RWPE2 (cell line): ENCODE data around the gene EPN1.

ENCODE experiments used
- ATAC-seq: fragments of 200-7000 bp; cut with Tn5 transposase; 3 replicates; pipeline ENCODE4 v1.9.1; 2021; ENCODE audit warnings: low read depth
- DNase-seq: peaks from one replicate; pipeline ENCODE4 v3.0.0-alpha.2; 2020; ENCODE audit warnings: low spot score
- H3K27ac ChIP-seq: fragments of 450-650 bp; 2 replicates; pipeline ENCODE4 v1.5.1; 2017; ENCODE audit warnings: mild to moderate bottlenecking; ENCODE audit not compliant: poor library complexity, severe bottlenecking
- H3K27me3 ChIP-seq: fragments of 250-450 bp; sonication (Bioruptor Pico); 2 replicates; pipeline ENCODE4 v1.5.1; 2021; ENCODE audit warnings: mild to moderate bottlenecking, moderate library complexity; ENCODE audit not compliant: insufficient read depth, poor library complexity, severe bottlenecking
- H3K36me3 ChIP-seq: fragments of 250-450 bp; sonication (Bioruptor Pico); 2 replicates; pipeline ENCODE4 v1.5.1; 2020; ENCODE audit warnings: low read depth, mild to moderate bottlenecking, moderate library complexity
- H3K4me1 ChIP-seq: fragments of 250-450 bp; sonication (Bioruptor Pico); 2 replicates; pipeline ENCODE4 v1.5.1; 2021; ENCODE audit warnings: mild to moderate bottlenecking, moderate library complexity; ENCODE audit not compliant: insufficient read depth, poor library complexity, severe bottlenecking
- H3K4me3 ChIP-seq: fragments of 250-450 bp; sonication (Bioruptor Pico); 2 replicates; pipeline ENCODE4 v1.5.1; 2021; ENCODE audit warnings: mild to moderate bottlenecking, moderate library complexity; ENCODE audit not compliant: severe bottlenecking
- H3K9me3 ChIP-seq: fragments of 250-450 bp; sonication (Bioruptor Pico); 2 replicates; pipeline ENCODE4 v1.5.1; 2021; ENCODE audit warnings: mild to moderate bottlenecking, moderate library complexity; ENCODE audit not compliant: severe bottlenecking
- TF ChIP-seq, protein P1 (sequence below): fragments of 450-650 bp; IDR thresholded peaks from one replicate; pipeline ENCODE4 v1.5.1; 2017; ENCODE audit warnings: mild to moderate bottlenecking, moderate library complexity; ENCODE audit not compliant: poor library complexity, severe bottlenecking

EPN1 gene

DNA sequence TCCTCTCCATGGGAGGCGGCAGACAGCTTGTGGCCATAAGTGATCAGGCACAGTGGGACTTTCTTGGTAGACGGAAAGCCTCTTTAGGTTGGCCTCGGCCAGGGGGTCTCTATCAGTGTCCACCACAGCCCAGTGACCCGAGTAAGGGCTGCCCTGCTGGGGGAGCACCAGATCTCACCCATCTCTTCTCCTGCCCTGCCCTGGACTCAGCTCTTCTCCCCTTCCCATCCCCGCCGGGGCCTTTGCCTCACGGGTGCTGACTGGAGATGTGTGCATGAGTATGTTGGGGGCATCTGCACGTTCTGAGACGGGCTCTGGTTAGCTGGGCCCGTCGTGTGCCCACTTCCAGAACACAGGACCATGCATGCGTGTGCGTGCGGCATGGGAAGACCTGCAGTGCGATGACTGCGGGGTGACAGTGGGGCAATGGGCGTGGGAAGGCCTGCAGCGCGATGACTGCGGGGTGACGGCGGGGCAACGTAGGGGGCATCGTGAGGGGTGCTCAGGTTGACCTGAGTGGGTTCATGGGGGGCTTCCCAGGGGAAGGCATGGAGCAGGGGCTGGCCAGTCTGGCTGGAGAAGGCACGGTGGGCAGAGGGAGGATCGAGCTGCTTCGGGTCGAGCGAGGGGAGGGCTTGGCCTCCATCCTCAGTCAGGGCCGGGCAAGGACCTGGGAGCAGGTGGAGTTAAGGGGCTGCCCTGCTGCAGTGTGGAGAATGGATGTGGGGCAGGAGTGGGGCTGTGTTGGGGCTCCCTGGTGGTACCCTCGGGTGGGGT, 15.9 kb downstream of the EPN1 start:
- no peaks in the 10 kb centered on the region for H3K4me1 ChIP-seq
- DNase-seq = no peak
- ATAC-seq = no peak
- peaks cover 30% of the 10 kb centered on the region for H3K36me3 ChIP-seq
- H3K27ac ChIP-seq = no peak overlapping the region
- H3K9me3 ChIP-seq = no peaks in the 10 kb centered on the region
- no peaks in the 10 kb centered on the region for H3K27me3 ChIP-seq
- H3K4me3 ChIP-seq = no peak overlapping the region
- TF ChIP-seq, protein P1, sequence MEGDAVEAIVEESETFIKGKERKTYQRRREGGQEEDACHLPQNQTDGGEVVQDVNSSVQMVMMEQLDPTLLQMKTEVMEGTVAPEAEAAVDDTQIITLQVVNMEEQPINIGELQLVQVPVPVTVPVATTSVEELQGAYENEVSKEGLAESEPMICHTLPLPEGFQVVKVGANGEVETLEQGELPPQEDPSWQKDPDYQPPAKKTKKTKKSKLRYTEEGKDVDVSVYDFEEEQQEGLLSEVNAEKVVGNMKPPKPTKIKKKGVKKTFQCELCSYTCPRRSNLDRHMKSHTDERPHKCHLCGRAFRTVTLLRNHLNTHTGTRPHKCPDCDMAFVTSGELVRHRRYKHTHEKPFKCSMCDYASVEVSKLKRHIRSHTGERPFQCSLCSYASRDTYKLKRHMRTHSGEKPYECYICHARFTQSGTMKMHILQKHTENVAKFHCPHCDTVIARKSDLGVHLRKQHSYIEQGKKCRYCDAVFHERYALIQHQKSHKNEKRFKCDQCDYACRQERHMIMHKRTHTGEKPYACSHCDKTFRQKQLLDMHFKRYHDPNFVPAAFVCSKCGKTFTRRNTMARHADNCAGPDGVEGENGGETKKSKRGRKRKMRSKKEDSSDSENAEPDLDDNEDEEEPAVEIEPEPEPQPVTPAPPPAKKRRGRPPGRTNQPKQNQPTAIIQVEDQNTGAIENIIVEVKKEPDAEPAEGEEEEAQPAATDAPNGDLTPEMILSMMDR = no peak

DNA sequence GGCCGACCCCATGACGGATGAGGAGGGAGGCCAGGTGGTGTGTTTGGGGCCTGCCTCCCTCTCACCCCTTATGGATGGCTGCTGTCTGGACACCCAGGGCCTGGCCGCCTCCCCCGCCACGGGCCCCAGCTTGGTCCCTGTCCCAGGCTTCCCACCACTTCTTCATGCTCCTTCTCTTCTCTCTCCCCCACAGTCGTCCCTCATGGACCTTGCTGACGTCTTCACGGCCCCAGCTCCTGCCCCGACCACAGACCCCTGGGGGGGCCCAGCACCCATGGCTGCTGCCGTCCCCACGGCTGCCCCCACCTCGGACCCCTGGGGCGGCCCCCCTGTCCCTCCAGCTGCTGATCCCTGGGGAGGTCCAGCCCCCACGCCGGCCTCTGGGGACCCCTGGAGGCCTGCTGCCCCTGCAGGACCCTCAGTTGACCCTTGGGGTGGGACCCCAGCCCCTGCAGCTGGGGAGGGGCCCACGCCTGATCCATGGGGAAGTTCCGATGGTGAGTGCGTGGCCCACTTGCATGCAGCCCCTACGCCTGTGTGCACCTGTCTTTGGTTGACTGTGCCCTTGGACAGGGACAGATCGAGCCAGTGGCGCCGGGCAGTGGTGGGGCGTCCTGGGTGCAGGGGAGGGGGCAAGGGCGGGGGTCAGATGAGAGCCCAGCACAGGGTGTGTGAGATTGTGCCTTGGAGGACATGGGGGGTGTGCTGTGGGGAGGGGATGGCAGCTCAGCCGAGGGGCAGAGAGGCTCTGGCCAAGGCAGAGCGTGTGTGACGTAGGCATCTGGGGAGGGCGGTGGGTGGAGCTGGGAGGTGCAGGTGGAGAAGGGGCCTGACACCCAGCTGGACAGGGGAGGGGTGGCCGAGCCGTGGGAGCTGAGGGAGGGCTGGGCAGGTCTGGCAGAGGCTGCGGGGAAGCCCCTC, 16.8 kb downstream of the EPN1 start:
- Histone ChIP-seq H3K27me3 (no peaks in the 10 kb centered on the region), H3K4me1 (no peaks in the 10 kb centered on the region), H3K36me3 (peaks cover 22% of the 10 kb centered on the region), H3K4me3 (no peak overlapping the region), H3K9me3 (no peaks in the 10 kb centered on the region), H3K27ac (no peak overlapping the region)
- TF ChIP-seq, protein P1 = no peak
- DNase-seq (peak; percentile 61), ATAC-seq (no peak)

DNA sequence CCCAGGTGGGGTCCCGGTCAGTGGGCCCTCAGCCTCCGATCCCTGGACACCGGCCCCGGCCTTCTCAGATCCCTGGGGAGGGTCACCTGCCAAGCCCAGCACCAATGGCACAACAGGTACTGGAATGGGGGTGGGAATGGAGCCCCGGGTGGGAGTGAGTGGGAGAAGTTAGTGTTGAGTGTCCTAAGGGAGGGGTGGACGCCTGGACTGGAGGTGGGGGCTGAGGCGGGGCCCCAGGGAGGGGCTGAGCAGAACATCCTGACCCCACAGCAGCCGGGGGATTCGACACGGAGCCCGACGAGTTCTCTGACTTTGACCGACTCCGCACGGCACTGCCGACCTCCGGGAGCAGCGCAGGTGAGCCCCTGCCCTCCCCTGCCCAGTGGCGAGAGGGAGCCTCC, 17.7 kb downstream of the EPN1 start:
- DNase-seq = peak; percentile 49
- Histone ChIP-seq H3K27ac (no peak overlapping the region), H3K4me1 (no peaks in the 10 kb centered on the region), H3K36me3 (peaks cover 17% of the 10 kb centered on the region), H3K27me3 (no peaks in the 10 kb centered on the region), H3K4me3 (no peak overlapping the region), H3K9me3 (no peaks in the 10 kb centered on the region)
- ATAC-seq = no peak
- TF ChIP-seq, protein P1 = no peak

DNA sequence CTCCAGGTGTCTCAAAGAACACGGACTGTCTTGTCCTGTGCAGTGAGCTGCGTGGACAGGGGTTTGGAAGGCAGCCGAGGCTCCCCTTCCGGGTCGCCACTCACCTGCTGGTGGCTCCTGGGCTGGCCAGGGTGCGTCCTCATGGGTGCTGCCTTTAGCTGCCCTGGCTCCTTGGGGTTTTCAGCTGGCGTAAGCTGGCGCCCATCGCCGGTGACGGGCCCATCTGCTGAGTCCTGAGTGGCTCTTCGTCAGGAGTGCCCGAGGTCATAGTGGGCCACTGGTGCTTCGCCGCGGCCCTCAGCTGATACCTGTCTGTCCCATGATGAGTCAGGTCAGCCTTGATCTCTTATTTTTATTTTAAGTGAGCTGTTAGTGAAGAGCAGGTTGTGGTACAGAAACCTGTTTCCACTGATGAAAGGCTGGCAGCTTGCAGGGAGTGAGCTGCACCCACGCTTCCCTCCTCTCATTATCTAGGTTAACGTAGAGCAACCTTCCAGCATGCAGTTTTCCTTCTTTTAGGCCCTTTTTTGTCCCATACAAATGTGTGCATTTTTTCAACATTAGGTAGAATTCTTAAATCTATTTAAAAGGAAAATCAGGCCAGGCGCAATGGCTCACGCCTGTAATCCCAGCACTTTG, 18.4 kb downstream of the EPN1 start:
- ATAC-seq = no peak
- H3K9me3 ChIP-seq = no peaks in the 10 kb centered on the region
- no peak for DNase-seq
- H3K4me1 ChIP-seq = no peaks in the 10 kb centered on the region
- no peak overlapping the region for H3K4me3 ChIP-seq
- no peaks in the 10 kb centered on the region for H3K27me3 ChIP-seq
- H3K36me3 ChIP-seq = peaks cover 17% of the 10 kb centered on the region
- H3K27ac ChIP-seq = no peak overlapping the region
- TF ChIP-seq, protein P1 = no peak
